Naive thymus-derived CD4-positive, alpha-beta T cell (primary cell): ENCODE measurements around the gene CSH2. TPM values are rescaled to one million over a fixed set of nuclear protein-coding genes. Genes with fewer than 3 reads are reported as not detected.
"Not testable (repeated sequence)": the region's sequence is repeated elsewhere in the genome, so short reads cannot be mapped to it uniquely, and the experiment has no call there.

Source experiments
- ATAC-seq: fragments of 150-1000 bp; cut with Tn5 transposase; 2 replicates; pipeline ENCODE4 v1.10.0; 2021; ENCODE audit warnings: mild to moderate bottlenecking, moderate library complexity
- CTCF ChIA-PET: fragments of 350-600 bp; sonication (Branson Sonifier 250); formaldehyde crosslinking; loops from one replicate; lab custom pipeline; 2021; ENCODE audit warnings: antibody characterized with exemption; lab: Charles Lee
- POLR2A ChIA-PET: fragments of 350-600 bp; sonication (Branson Sonifier 250); formaldehyde crosslinking; loops from one replicate; lab custom pipeline; 2021; ENCODE audit warnings: antibody characterized with exemption, inconsistent platforms; lab: Charles Lee
- DNase-seq, 9 donors: peaks; one replicate each; pipeline versions ENCODE4 v3.0.0 to v3.0.0-alpha.2; 2020 to 2022; ENCODE audit warnings: mixed read lengths in 1 of 9
- H3K27ac ChIP-seq: one replicate; pipeline ENCODE4 v1.7.0; 2013; ENCODE audit warnings: mild to moderate bottlenecking, low read depth, low read length, moderate library complexity
- H3K27me3 ChIP-seq, 2 donors: one replicate each; pipeline ENCODE4 v1.7.0; 2013; ENCODE audit warnings: low read length in 2 of 2, mild to moderate bottlenecking in 2 of 2, moderate library complexity in 2 of 2; ENCODE audit not compliant: control insufficient read depth in 2 of 2, insufficient read depth in 2 of 2
- H3K36me3 ChIP-seq, 3 experiments: 1 replicate in 2 of 3; 2 replicates in 1 of 3; pipeline ENCODE4 v1.7.0; 2013; ENCODE audit warnings: low read length in 3 of 3, mild to moderate bottlenecking in 3 of 3, moderate library complexity in 1 of 3; ENCODE audit not compliant: insufficient read depth in 3 of 3, control insufficient read depth in 2 of 3
- H3K4me1 ChIP-seq, 2 donors: one replicate each; pipeline ENCODE4 v1.7.0; 2013; ENCODE audit warnings: low read length in 2 of 2, mild to moderate bottlenecking in 2 of 2, moderate library complexity in 1 of 2; ENCODE audit not compliant: control insufficient read depth in 2 of 2, insufficient read depth in 2 of 2
- H3K4me3 ChIP-seq: 2 replicates; pipeline ENCODE4 v1.7.0; 2013; ENCODE audit warnings: mild to moderate bottlenecking, low read length
- H3K9me3 ChIP-seq, 3 experiments: 1 replicate in 2 of 3; 2 replicates in 1 of 3; pipeline ENCODE4 v1.7.0; 2013; ENCODE audit warnings: low read length in 3 of 3; ENCODE audit not compliant: control insufficient read depth in 2 of 3
- H3K27ac Mint-ChIP-seq, 9 donors: one replicate each; pipeline ENCODE4 v1.8.0; 2020 to 2022; ENCODE audit warnings: mixed read lengths in 9 of 9, mild to moderate bottlenecking in 8 of 9, moderate library complexity in 5 of 9, inconsistent platforms in 2 of 9
- H3K27me3 Mint-ChIP-seq, 5 donors: one replicate each; pipeline ENCODE4 v1.8.0; 2021 to 2022; ENCODE audit warnings: mixed read lengths in 5 of 5, mild to moderate bottlenecking in 1 of 5
- H3K36me3 Mint-ChIP-seq, 5 donors: one replicate each; pipeline ENCODE4 v1.8.0; 2020 to 2022; ENCODE audit warnings: mixed read lengths in 5 of 5, mild to moderate bottlenecking in 3 of 5, inconsistent platforms in 1 of 5
- H3K4me1 Mint-ChIP-seq, 7 donors: one replicate each; pipeline ENCODE4 v1.8.0; 2020 to 2022; ENCODE audit warnings: mixed read lengths in 7 of 7, mild to moderate bottlenecking in 3 of 7, inconsistent platforms in 1 of 7
- H3K4me3 Mint-ChIP-seq, 10 donors: one replicate each; pipeline ENCODE4 v1.8.0; 2020 to 2022; ENCODE audit warnings: mild to moderate bottlenecking in 10 of 10, mixed read lengths in 10 of 10, moderate library complexity in 6 of 10, inconsistent platforms in 2 of 10
- H3K9me3 Mint-ChIP-seq, 11 donors: one replicate each; pipeline ENCODE4 v1.8.0; 2020 to 2022; ENCODE audit warnings: mixed read lengths in 11 of 11, mild to moderate bottlenecking in 4 of 11, inconsistent platforms in 1 of 11, moderate library complexity in 1 of 11
- intact Hi-C, 2 donors: fragments of 100-400 bp; cut with micrococcal nuclease; formaldehyde crosslinking; loops; one replicate each; pipeline ENCODE4 v1.15.1; 2023
- polyA plus RNA-seq, 2 donors: library from polyadenylated mRNA; unstranded; fragments of 300-500 nt; fragmentation: Illumina TruSeq; gene quantifications; one replicate each; pipeline ENCODE4 v1.2.3, GENCODE V29; 2021
- total RNA-seq, 6 experiments: library from RNA in 5 of 6; stranded (reverse) in 5 of 6; gene quantifications; 1 replicate in 5 of 6; 2 replicates in 1 of 6; pipeline ENCODE4 v1.2.3 and lab custom pipeline; 2021 to 2026

Gene CSH2
- total and polyA plus RNA-seq, 7 experiments from 2014 or later, result 4.2 to 5.3 TPM; not detected in 5

DNA sequence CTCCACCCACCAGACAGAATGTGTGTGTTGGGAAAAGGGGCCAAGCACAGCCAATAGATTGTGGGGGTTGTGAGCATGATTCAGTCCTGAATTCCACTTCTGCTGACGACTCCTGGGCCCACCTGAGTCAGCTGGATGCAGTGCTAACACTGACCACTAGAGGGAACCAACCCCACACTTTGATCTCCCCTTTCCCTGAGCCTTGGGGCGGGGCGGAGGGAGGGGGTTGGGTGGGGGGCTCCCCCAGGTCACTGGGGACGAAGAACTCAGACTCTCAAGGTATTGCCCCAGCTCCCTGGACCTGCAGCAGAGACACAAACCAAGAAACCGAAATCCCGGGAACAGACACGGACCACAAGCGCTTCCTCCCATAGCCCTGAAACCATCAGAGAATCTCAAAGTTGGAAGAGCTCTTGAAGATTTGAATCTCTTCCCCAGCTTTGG is 38.2 kb upstream of the CSH2 start:
- CTCF ChIA-PET, result interaction anchor here (0.7 to 3.4 kb wide), 17 partner anchors 8 to 358 kb away, joined by 3 to 22 read pairs (median 4); partner anchors contain the start of genes CD79B and ICAM2
- no peaks in the 10 kb centered on the region for H3K9me3 ChIP-seq
- H3K4me1 ChIP-seq, result no peaks in the 10 kb centered on the region
- Mint-ChIP-seq H3K27me3 (peaks cover 0 to 29% (median 0%) of the 10 kb centered on the region in 5 donors), H3K36me3 (no peaks in the 10 kb centered on the region), H3K27ac (no peak overlapping the region), H3K4me3 (peak overlapping the region in 1 of 10 donors; percentile 25), H3K4me1 (peaks cover 0 to 10% (median 0%) of the 10 kb centered on the region in 7 donors), H3K9me3 (no peaks in the 10 kb centered on the region)
- no peak overlapping the region for H3K27ac ChIP-seq
- POLR2A ChIA-PET, result interaction anchor here (0.5 to 1.4 kb wide), 4 partner anchors 9 to 225 kb away, joined by 3 to 5 read pairs (median 4); partner anchors contain the start of gene ICAM2
- H3K27me3 ChIP-seq, result no peaks in the 10 kb centered on the region
- ATAC-seq (peak; percentile 88), DNase-seq (peak; percentile 30 to 64 (median 49))
- no peaks in the 10 kb centered on the region for H3K36me3 ChIP-seq
- intact Hi-C loops, result loop anchor here (1.0 to 5.0 kb wide), 7 partner anchors 35 to 371 kb away; no protein-coding TSS in a partner anchor
- H3K4me3 ChIP-seq, result no peak overlapping the region

DNA sequence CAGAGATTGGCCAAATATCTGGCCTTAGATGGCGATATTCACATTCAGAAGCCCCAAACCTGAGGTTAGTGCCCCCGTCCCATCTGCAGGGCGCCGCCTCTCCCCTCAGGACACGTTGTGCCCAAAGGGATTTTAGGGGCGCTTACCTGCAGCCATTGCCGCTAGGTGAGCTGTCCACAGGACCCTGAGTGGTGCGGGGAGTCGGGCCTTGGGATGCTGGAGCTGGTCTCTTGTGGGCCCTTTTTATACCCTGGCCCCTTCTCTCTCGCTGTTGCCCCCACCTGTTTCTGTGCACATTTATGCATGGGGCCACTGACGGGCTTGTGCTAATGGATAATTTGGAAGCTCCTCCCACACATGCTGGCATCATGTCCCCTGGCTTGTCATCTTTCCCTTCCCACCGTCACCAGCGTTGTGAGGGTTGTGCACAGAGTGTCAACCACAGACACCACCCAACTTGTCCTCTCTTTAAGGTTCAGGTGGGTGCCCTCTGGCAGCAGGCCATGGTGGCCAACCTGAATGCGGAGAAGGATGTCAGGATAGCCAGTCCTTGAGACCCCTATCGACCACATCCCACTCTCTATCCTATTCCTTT is 37.7 kb upstream of the CSH2 start, which contains the start of gene CSHL1:
Gene CSHL1, minus strand, starts transcription at position 218 of the 595 bp plus-strand sequence. Its CDS starts 62 bp downstream, at position 156.
- POLR2A ChIA-PET, result interaction anchor here (0.7 to 1.4 kb wide), 3 partner anchors 8 to 109 kb away, joined by 3 to 5 read pairs (median 3); partner anchors contain the start of gene ICAM2
- DNase-seq (no peak), ATAC-seq (no peak)
- H3K4me1 ChIP-seq, result no peaks in the 10 kb centered on the region
- Mint-ChIP-seq H3K36me3 (no peaks in the 10 kb centered on the region), H3K4me3 (peak within 1 kb of the TSS in 1 of 10 donors; percentile 25), H3K27me3 (peaks cover 0 to 30% (median 0%) of the 10 kb centered on the region in 5 donors), H3K27ac (peak within 1 kb of the TSS in 1 of 9 donors; percentile 38), H3K9me3 (no peaks in the 10 kb centered on the region), H3K4me1 (peaks cover 0 to 10% (median 0%) of the 10 kb centered on the region in 7 donors)
- CTCF ChIA-PET, result interaction anchor here (0.6 to 3.4 kb wide), 19 partner anchors 8 to 359 kb away, joined by 3 to 22 read pairs (median 4); partner anchors contain the start of genes CD79B and ICAM2
- no peaks in the 10 kb centered on the region for H3K36me3 ChIP-seq
- no peak within 1 kb of the TSS for H3K27ac ChIP-seq
- intact Hi-C loops, result loop anchor here (1.0 to 5.0 kb wide), 7 partner anchors 36 to 372 kb away; no protein-coding TSS in a partner anchor
- H3K4me3 ChIP-seq, result no peak within 1 kb of the TSS
- no peaks in the 10 kb centered on the region for H3K9me3 ChIP-seq
- no peaks in the 10 kb centered on the region for H3K27me3 ChIP-seq

GRCh38 chr17:63910096-63910495 is 36.6 kb upstream of the CSH2 start:
- ChIA-PET POLR2A (no interaction called here), CTCF (interaction anchor here (0.9 to 3.4 kb wide), 9 partner anchors 14 to 236 kb away, joined by 3 to 22 read pairs (median 4); partner anchors contain the start of genes CD79B and ICAM2)

GRCh38 chr17:63909586-63909985 is 36.1 kb upstream of the CSH2 start:
- H3K4me3 ChIP-seq, intact Hi-C loops, H3K4me3 Mint-ChIP-seq, H3K9me3 Mint-ChIP-seq, H3K4me1 Mint-ChIP-seq, CTCF ChIA-PET, POLR2A ChIA-PET, H3K4me1 ChIP-seq, DNase-seq, ATAC-seq, H3K9me3 ChIP-seq, H3K27me3 ChIP-seq, H3K36me3 ChIP-seq, H3K36me3 Mint-ChIP-seq, H3K27ac ChIP-seq, H3K27ac Mint-ChIP-seq: not testable (repeated sequence)
- peaks cover 0 to 27% (median 0%) of the 10 kb centered on the region in 5 donors for H3K27me3 Mint-ChIP-seq

More at GRCh38 chr17:63910096-63910495, 36.6 kb upstream of the CSH2 start:
- Mint-ChIP-seq H3K36me3 (no peaks in the 10 kb centered on the region), H3K4me3 (no peak overlapping the region), H3K27ac (no peak overlapping the region), H3K4me1 (peaks cover 0 to 10% (median 0%) of the 10 kb centered on the region in 7 donors), H3K27me3 (peaks cover 0 to 27% (median 0%) of the 10 kb centered on the region in 5 donors), H3K9me3 (no peaks in the 10 kb centered on the region)
- H3K27me3 ChIP-seq, result no peaks in the 10 kb centered on the region
- H3K4me1 ChIP-seq, result no peaks in the 10 kb centered on the region
- H3K27ac ChIP-seq, result no peak overlapping the region
- no peak overlapping the region for H3K4me3 ChIP-seq
- no peak for DNase-seq
- intact Hi-C loops, result loop anchor here (2.0 to 5.0 kb wide), 6 partner anchors 37 to 373 kb away; no protein-coding TSS in a partner anchor
- H3K9me3 ChIP-seq, result no peaks in the 10 kb centered on the region
- no peaks in the 10 kb centered on the region for H3K36me3 ChIP-seq
- no peak for ATAC-seq

DNA sequence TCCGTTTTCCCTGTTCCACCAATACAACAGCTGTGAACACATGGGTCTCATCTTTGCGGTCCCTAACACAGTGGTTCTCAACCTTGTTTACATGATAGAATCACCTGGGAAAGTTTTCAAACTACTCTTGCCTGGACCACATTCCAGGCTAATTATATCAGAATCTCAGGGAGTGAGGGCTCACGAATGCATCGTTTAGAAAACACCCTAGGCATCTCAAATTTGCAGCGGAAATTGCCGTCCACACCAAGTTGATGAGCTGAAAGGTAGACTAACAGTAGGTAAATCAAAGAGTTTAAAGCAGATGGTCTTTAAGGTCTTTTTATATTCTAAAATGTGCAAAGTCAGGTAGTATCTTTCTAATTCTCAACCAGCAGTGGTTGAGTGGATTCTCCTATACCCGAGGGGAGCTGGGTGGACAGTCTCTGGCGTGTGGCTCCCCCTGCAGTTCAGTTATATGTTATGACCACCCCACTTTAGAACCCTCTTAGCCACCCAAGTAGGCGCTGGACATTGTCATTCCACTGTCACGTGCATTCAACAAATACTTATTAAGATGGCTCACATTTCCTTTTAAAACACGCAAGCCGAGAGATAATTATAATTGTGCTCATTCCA is 33.8 kb upstream of the CSH2 start:
- H3K27me3 ChIP-seq, H3K36me3 ChIP-seq, H3K4me3 Mint-ChIP-seq, H3K9me3 ChIP-seq, H3K9me3 Mint-ChIP-seq, H3K27ac Mint-ChIP-seq, intact Hi-C loops, DNase-seq, H3K4me1 ChIP-seq, H3K36me3 Mint-ChIP-seq, ATAC-seq, H3K27ac ChIP-seq, H3K4me1 Mint-ChIP-seq, POLR2A ChIA-PET, H3K4me3 ChIP-seq: not testable (repeated sequence)
- H3K27me3 Mint-ChIP-seq, result peaks cover 0 to 40% (median 0%) of the 10 kb centered on the region in 5 donors
- CTCF ChIA-PET, result interaction anchor here (0.6 to 0.7 kb wide), 2 partner anchors 12 to 414 kb away, joined by 3 read pairs; no protein-coding TSS in a partner anchor

DNA sequence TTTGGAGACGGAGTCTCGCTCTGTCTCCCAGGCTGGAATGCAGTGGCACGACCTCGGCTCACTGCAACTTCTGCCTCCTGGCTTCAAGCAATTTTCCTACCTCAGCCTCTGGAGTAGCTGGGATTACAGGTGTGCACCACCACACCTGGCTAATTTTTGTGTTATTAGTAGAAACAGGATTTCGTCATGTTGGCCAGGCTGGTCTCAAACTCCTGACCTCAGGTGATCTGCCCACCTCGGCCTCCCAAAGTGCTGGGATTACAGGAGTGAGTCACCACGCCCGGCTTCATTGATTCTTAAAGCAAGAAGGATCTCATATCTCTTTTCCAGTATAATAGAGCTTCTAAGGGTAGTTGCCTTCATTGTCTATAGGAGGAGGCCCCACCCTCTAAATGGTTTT is 31.3 kb upstream of the CSH2 start:
- H3K27ac Mint-ChIP-seq, H3K36me3 ChIP-seq, POLR2A ChIA-PET, H3K4me1 ChIP-seq, intact Hi-C loops, H3K9me3 ChIP-seq, H3K4me1 Mint-ChIP-seq, ATAC-seq, H3K27ac ChIP-seq, H3K27me3 ChIP-seq, H3K4me3 Mint-ChIP-seq, H3K36me3 Mint-ChIP-seq, DNase-seq, H3K4me3 ChIP-seq, H3K9me3 Mint-ChIP-seq: not testable (repeated sequence)
- CTCF ChIA-PET, result interaction anchor here (0.7 to 1.3 kb wide), 6 partner anchors 13 to 272 kb away, joined by 3 to 5 read pairs (median 3); no protein-coding TSS in a partner anchor
- H3K27me3 Mint-ChIP-seq, result peaks cover 0 to 47% (median 0%) of the 10 kb centered on the region in 5 donors
